K562 (cell line): ENCODE results near the gene CFAP206. TPM values are rescaled to one million over a fixed set of nuclear protein-coding genes. Genes with fewer than 3 reads are reported as not detected.

Source experiments
- ATF7 ChIP-seq: fragments of 450-650 bp; IDR thresholded peaks from 2 replicates; pipeline ENCODE4 v1.7.1; 2014; ENCODE audit warnings: mild to moderate bottlenecking, moderate library complexity
- COPS2 ChIP-seq: fragments of 450-650 bp; conservative IDR thresholded peaks from 2 replicates; pipeline ENCODE4 v1.6.1; 2016; ENCODE audit warnings: mild to moderate bottlenecking, moderate library complexity
- HEY1 ChIP-seq: fragments of 250-450 bp; sonication (Bioruptor Pico); IDR thresholded peaks from 2 replicates; pipeline ENCODE4 v1.5.0; 2020; ENCODE audit warnings: mild to moderate bottlenecking, moderate library complexity, borderline replicate concordance
- IRF1 ChIP-seq: sonication (generic); formaldehyde crosslinking; IDR thresholded peaks from 2 replicates; pipeline ENCODE4 v1.8.0; 2022; ENCODE audit warnings: missing genetic modification reagents, mild to moderate bottlenecking, borderline replicate concordance
- LEF1 ChIP-seq: fragments of 450-650 bp; IDR thresholded peaks from 2 replicates; pipeline ENCODE4 v1.6.1; 2016; ENCODE audit warnings: mild to moderate bottlenecking
- NRF1 ChIP-seq, 2 experiments: fragments of 450-650 bp; IDR thresholded peaks in 1 of 2; conservative IDR thresholded peaks in 1 of 2; 2 replicates each; pipeline ENCODE4 v1.6.1; 2014; ENCODE audit warnings: mild to moderate bottlenecking in 2 of 2
- RNF2 ChIP-seq: sonication (generic); IDR thresholded peaks from 2 replicates; pipeline ENCODE4 v1.6.1; 2016
- RUNX1 ChIP-seq: sonication (generic); IDR thresholded peaks from 2 replicates; pipeline ENCODE4 v1.6.1; 2016; ENCODE audit warnings: antibody characterized with exemption, low read depth
- SP1 ChIP-seq: sonication (generic); formaldehyde crosslinking; IDR thresholded peaks from 2 replicates; pipeline ENCODE4 v1.8.1; 2022; ENCODE audit warnings: mild to moderate bottlenecking, missing genetic modification reagents
- TRIM25 ChIP-seq: fragments of 450-650 bp; IDR thresholded peaks from 2 replicates; pipeline ENCODE4 v1.7.0; 2016; ENCODE audit warnings: borderline replicate concordance
- XRCC5 ChIP-seq: fragments of 200-400 bp; formaldehyde crosslinking; IDR thresholded peaks from 2 replicates; pipeline ENCODE4 v1.6.1; 2017; ENCODE audit warnings: low read depth, mild to moderate bottlenecking, low read length
- YBX1 ChIP-seq: fragments of 450-650 bp; IDR thresholded peaks from 2 replicates; pipeline ENCODE4 v1.7.1; 2016; ENCODE audit warnings: mild to moderate bottlenecking
- ZBTB26 ChIP-seq: fragments of 450-650 bp; formaldehyde crosslinking; IDR thresholded peaks from 2 replicates; pipeline ENCODE4 v1.4.0; 2022; ENCODE audit warnings: missing genetic modification characterization
- ZNF354B ChIP-seq: fragments of 250-450 bp; sonication (Bioruptor Pico); IDR thresholded peaks from 2 replicates; pipeline ENCODE4 v1.4.0; 2020
- polyA plus RNA-seq, 8 experiments: library from polyadenylated mRNA; depleted of rRNA in 4 of 8; stranded (reverse) in 5 of 8; unstranded in 3 of 8; fragments of >200 nt; fragmentation: Nextera tagmentation in 2 of 8; fragmentation: Illumina TruSeq in 1 of 8; extraction: Ambion mirVana in 2 of 8; extraction: Trizol in 1 of 8; gene quantifications; 2 replicates each; pipeline versions ENCODE4 v1.2.1 to v1.2.3, GENCODE V29; 2011 to 2014; ENCODE audit warnings: inconsistent platforms in 1 of 8, missing spikeins in 1 of 8
- total RNA-seq, 7 experiments: library from RNA; depleted of rRNA in 6 of 7; stranded (reverse); fragments of >200 nt in 6 of 7; fragmentation: Illumina TruSeq in 2 of 7; extraction: Trizol in 2 of 7; gene quantifications; 2 replicates each; pipeline versions ENCODE4 v1.2.1 to v1.2.3, GENCODE V29; 2011 to 2021; ENCODE audit warnings: low replicate concordance in 1 of 7
- TF ChIP-seq, protein P1 (sequence below): fragments of 200-400 bp; formaldehyde crosslinking; IDR thresholded peaks from 2 replicates; pipeline ENCODE4 v1.6.1; 2017; ENCODE audit warnings: mild to moderate bottlenecking, low read depth, low read length, moderate library complexity
- TF ChIP-seq, protein P2 (sequence below): fragments of 450-650 bp; IDR thresholded peaks from 2 replicates; pipeline ENCODE4 v1.6.1; 2017; ENCODE audit warnings: antibody characterized with exemption, mild to moderate bottlenecking

Gene CFAP206
- total and polyA plus RNA-seq, 9 of the 15 experiments (the other 6 are each of a cell fraction or from before 2014, with no cell fraction given): 0.06 to 0.33 (median 0.18) TPM; not detected in 2

DNA sequence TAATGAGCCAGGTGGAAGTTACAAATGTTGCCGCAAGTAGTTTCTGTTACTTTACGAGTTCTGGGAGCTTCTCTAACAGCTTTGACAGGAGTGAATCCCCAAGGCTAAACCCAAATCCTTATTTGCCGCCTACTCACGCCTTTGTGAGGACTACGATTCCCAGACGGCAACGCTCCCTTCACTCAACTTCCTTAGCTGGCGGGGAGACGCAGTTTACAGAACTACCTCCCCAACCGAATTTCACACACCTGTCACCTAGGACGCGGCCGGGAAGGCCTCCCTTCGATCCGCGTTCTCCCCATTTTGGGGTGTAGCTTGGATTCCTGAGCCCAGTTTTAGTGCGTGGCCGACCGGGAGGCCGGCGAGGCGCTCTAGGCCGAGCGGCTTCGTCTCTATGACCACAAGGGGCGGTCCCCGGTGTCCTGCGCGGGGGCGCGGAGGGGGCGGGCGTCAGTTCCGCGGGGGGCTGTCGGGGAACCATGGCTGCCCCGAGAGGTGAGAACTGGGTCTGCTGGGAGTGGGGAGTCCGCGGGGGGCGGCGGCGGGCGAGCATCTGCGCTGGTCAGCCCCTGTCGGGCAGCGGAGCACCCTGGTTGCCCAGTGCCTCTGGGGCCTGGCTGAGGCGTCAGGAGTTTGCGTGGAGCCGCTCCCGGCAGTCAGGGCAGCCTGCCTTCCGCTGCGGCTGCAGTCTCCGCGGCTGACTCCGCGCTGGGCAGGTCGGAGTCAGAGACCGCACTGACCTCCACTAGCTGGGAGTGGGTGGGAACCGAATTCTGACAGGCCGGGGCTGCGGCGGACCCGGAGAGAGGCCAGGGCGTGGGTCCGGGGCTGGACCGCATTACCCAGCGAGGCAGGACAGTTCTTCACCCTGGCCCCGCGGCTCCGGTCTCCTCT is 65.0 kb downstream of the CFAP206 start, which contains the start of gene SLC35A1 (continued):
- TF ChIP-seq TRIM25 (no peak), ZBTB26 (CRISPR knock-in tag) (no peak), XRCC5 (peak; percentile 77; the same call in 1 of the 2 replicates), ZNF354B (CRISPR knock-in tag) (no peak), RUNX1 (no peak), NRF1 (conservative IDR thresholded peaks at IDR 0.05 in 1 of 2, IDR thresholded peaks at IDR 0.05 in 1 of 2) (peak; percentile 83 to 84), SP1 (peak; percentile 83), IRF1 (0 out of 2 replicates have a peak, but pooled peaks have one; percentile 36), COPS2 (no peak), ATF7 (0 out of 2 replicates have a peak, but pooled peaks have one; percentile 63), RNF2 (0 out of 2 replicates have a peak, but pooled peaks have one; percentile 52), LEF1 (no peak), HEY1 (CRISPR knock-in tag) (no peak), YBX1 (no peak)
- TF ChIP-seq, protein P1, sequence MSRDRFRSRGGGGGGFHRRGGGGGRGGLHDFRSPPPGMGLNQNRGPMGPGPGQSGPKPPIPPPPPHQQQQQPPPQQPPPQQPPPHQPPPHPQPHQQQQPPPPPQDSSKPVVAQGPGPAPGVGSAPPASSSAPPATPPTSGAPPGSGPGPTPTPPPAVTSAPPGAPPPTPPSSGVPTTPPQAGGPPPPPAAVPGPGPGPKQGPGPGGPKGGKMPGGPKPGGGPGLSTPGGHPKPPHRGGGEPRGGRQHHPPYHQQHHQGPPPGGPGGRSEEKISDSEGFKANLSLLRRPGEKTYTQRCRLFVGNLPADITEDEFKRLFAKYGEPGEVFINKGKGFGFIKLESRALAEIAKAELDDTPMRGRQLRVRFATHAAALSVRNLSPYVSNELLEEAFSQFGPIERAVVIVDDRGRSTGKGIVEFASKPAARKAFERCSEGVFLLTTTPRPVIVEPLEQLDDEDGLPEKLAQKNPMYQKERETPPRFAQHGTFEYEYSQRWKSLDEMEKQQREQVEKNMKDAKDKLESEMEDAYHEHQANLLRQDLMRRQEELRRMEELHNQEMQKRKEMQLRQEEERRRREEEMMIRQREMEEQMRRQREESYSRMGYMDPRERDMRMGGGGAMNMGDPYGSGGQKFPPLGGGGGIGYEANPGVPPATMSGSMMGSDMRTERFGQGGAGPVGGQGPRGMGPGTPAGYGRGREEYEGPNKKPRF: no peak
- TF ChIP-seq, protein P2, sequence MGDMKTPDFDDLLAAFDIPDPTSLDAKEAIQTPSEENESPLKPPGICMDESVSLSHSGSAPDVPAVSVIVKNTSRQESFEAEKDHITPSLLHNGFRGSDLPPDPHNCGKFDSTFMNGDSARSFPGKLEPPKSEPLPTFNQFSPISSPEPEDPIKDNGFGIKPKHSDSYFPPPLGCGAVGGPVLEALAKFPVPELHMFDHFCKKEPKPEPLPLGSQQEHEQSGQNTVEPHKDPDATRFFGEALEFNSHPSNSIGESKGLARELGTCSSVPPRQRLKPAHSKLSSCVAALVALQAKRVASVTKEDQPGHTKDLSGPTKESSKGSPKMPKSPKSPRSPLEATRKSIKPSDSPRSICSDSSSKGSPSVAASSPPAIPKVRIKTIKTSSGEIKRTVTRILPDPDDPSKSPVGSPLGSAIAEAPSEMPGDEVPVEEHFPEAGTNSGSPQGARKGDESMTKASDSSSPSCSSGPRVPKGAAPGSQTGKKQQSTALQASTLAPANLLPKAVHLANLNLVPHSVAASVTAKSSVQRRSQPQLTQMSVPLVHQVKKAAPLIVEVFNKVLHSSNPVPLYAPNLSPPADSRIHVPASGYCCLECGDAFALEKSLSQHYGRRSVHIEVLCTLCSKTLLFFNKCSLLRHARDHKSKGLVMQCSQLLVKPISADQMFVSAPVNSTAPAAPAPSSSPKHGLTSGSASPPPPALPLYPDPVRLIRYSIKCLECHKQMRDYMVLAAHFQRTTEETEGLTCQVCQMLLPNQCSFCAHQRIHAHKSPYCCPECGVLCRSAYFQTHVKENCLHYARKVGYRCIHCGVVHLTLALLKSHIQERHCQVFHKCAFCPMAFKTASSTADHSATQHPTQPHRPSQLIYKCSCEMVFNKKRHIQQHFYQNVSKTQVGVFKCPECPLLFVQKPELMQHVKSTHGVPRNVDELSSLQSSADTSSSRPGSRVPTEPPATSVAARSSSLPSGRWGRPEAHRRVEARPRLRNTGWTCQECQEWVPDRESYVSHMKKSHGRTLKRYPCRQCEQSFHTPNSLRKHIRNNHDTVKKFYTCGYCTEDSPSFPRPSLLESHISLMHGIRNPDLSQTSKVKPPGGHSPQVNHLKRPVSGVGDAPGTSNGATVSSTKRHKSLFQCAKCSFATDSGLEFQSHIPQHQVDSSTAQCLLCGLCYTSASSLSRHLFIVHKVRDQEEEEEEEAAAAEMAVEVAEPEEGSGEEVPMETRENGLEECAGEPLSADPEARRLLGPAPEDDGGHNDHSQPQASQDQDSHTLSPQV: no peak
